ENCODE results near the gene TUBB8.

TUBB8 gene

GRCh38 chr10:92153-92552, 43.1 kb upstream of the TUBB8 start:
- no peak for TF ChIP-seq CTCF (IDR thresholded peaks at IDR 0.05)
- peaks cover 0 to 16% (median 16%) of the 10 kb centered on the region in 3 donors for H3K9me3 ChIP-seq
- no peaks in the 10 kb centered on the region for H3K4me1 ChIP-seq
- H3K36me3 ChIP-seq = no peaks in the 10 kb centered on the region
- H3K27me3 ChIP-seq = peaks cover 0 to 4% of the 10 kb centered on the region in 2 donors
- H3K27ac ChIP-seq = no peak overlapping the region
- intact Hi-C loops (cut with DNase I; ENCODE audit: low total_unique reads) = no loop called here
- no peak overlapping the region for H3K4me3 ChIP-seq
- no peak for DNase-seq

- no peak overlapping the region for H3K4me3 ChIP-seq
- TF ChIP-seq CTCF (IDR thresholded peaks at IDR 0.05) = no peak
- intact Hi-C loops (cut with DNase I; ENCODE audit: low total_unique reads) = no loop called here
- no peaks in the 10 kb centered on the region for H3K4me1 ChIP-seq
- H3K9me3 ChIP-seq = peaks cover 0 to 13% (median 10%) of the 10 kb centered on the region in 3 donors
- H3K27me3 ChIP-seq = peaks cover 0 to 4% of the 10 kb centered on the region in 2 donors
- no peak overlapping the region for H3K27ac ChIP-seq
- DNase-seq = no peak
- H3K36me3 ChIP-seq = no peaks in the 10 kb centered on the region
These were observed 42.2 kb upstream of the TUBB8 start for GRCh38 chr10:91313-91712.

GRCh38 chr10:90161-90560, 41.1 kb upstream of the TUBB8 start:
- Histone ChIP-seq H3K27ac (no peak overlapping the region), H3K9me3 (peaks cover 0 to 4% (median 0%) of the 10 kb centered on the region in 3 donors), H3K4me3 (no peak overlapping the region), H3K4me1 (no peaks in the 10 kb centered on the region), H3K36me3 (no peaks in the 10 kb centered on the region), H3K27me3 (peaks cover 0 to 8% of the 10 kb centered on the region in 2 donors)
- DNase-seq = no peak
- intact Hi-C loops (cut with DNase I; ENCODE audit: low total_unique reads) = no loop called here
- no peak for TF ChIP-seq CTCF (IDR thresholded peaks at IDR 0.05)

GRCh38 chr10:89248-89647, 40.2 kb upstream of the TUBB8 start:
- no peak for TF ChIP-seq CTCF (IDR thresholded peaks at IDR 0.05)
- no peaks in the 10 kb centered on the region for H3K9me3 ChIP-seq
- peaks cover 0 to 11% of the 10 kb centered on the region in 2 donors for H3K27me3 ChIP-seq
- H3K27ac ChIP-seq = no peak overlapping the region
- no peak for DNase-seq
- no peaks in the 10 kb centered on the region for H3K36me3 ChIP-seq
- H3K4me1 ChIP-seq = no peaks in the 10 kb centered on the region
- intact Hi-C loops (cut with DNase I; ENCODE audit: low total_unique reads) = no loop called here
- H3K4me3 ChIP-seq = no peak overlapping the region

GRCh38 chr10:88253-88652, 39.2 kb upstream of the TUBB8 start:
- peaks cover 0 to 19% of the 10 kb centered on the region in 2 donors for H3K27me3 ChIP-seq
- H3K4me1 ChIP-seq = no peaks in the 10 kb centered on the region
- intact Hi-C loops (cut with DNase I; ENCODE audit: low total_unique reads) = no loop called here
- no peak for TF ChIP-seq CTCF (IDR thresholded peaks at IDR 0.05)
- H3K9me3 ChIP-seq = no peaks in the 10 kb centered on the region
- H3K4me3 ChIP-seq = no peak overlapping the region
- no peak for DNase-seq
- no peak overlapping the region for H3K27ac ChIP-seq
- H3K36me3 ChIP-seq = no peaks in the 10 kb centered on the region

Data from tibial artery (tissue), 4 donors.